SK-N-SH (cell line): Measurements from ENCODE around the gene PDHX. TPM values are rescaled to one million over a fixed set of nuclear protein-coding genes. Genes with fewer than 3 reads are reported as not detected.

Source experiments
- CTCF ChIA-PET: fragments of 300-600, 350-600 bp; formaldehyde crosslinking; extraction: SDS; loops from one replicate; lab custom pipeline; 2021; lab: Yijun Ruan, JAX
- POLR2A ChIA-PET: fragments of 350-600 bp; sonication (Branson Sonifier 250); formaldehyde crosslinking; extraction: SDS; loops from one replicate; lab custom pipeline; 2020; ENCODE audit warnings: antibody characterized with exemption, inconsistent platforms; lab: Yijun Ruan, JAX
- DNase-seq: peaks from one replicate; pipeline ENCODE4 v3.0.0; 2012
- H2AFZ ChIP-seq: fragments of 200-600 bp; sonication (generic); 2 replicates; pipeline ENCODE4 v1.8.1; 2016; ENCODE audit warnings: antibody characterized with exemption, mild to moderate bottlenecking, low read depth
- H3F3A ChIP-seq: fragments of 200-600 bp; sonication (generic); replicated peaks from 2 replicates; pipeline ENCODE3; 2016; ENCODE audit warnings: antibody characterized with exemption, mild to moderate bottlenecking; ENCODE audit not compliant: insufficient read depth
- H3K27ac ChIP-seq, 2 experiments: fragments of 200-500 bp in 1 of 2; fragments of 200-600 bp in 1 of 2; sonication (Bioruptor generic) in 1 of 2; sonication (generic), shearing (Covaris generic) in 1 of 2; 2 replicates each; pipeline versions ENCODE4 v1.5.1 to v1.6.1; 2014 to 2016; ENCODE audit warnings: low read depth in 2 of 2, inconsistent platforms in 1 of 2, low read length in 1 of 2, mild to moderate bottlenecking in 1 of 2, mixed read lengths in 1 of 2
- H3K27me3 ChIP-seq: fragments of 200-600 bp; sonication (generic), shearing (Covaris generic); 2 replicates; pipeline ENCODE4 v1.6.1; 2016; ENCODE audit warnings: mixed run types; ENCODE audit not compliant: insufficient read depth
- H3K36me3 ChIP-seq, 2 experiments: fragments of 200-500 bp in 1 of 2; fragments of 200-600 bp in 1 of 2; sonication (Bioruptor generic) in 1 of 2; sonication (generic) in 1 of 2; replicated peaks in 1 of 2; 2 replicates each; pipeline versions ENCODE3 to v1.5.1; 2014 to 2016; ENCODE audit warnings: low read length in 1 of 2, mild to moderate bottlenecking in 1 of 2; ENCODE audit not compliant: insufficient read depth in 2 of 2, control insufficient read depth in 1 of 2
- H3K4me1 ChIP-seq, 2 experiments: fragments of 200-500 bp in 1 of 2; fragments of 200-600 bp in 1 of 2; sonication (Bioruptor generic) in 1 of 2; sonication (generic), shearing (Covaris generic) in 1 of 2; 2 replicates each; pipeline versions ENCODE4 v1.5.1 to v1.6.1; 2014 to 2016; ENCODE audit warnings: low read depth in 1 of 2, low read length in 1 of 2, mixed run types in 1 of 2; ENCODE audit not compliant: insufficient read depth in 2 of 2, control insufficient read depth in 1 of 2
- H3K4me2 ChIP-seq: fragments of 200-600 bp; sonication (generic), shearing (Covaris generic); 2 replicates; pipeline ENCODE4 v1.6.1; 2017; ENCODE audit warnings: mixed run types
- H3K4me3 ChIP-seq, 2 experiments: fragments of 200-500 bp in 1 of 2; fragments of 200-600 bp in 1 of 2; sonication (Bioruptor generic) in 1 of 2; sonication (generic), shearing (Covaris generic) in 1 of 2; 2 replicates each; pipeline versions ENCODE4 v1.5.1 to v1.8.1; 2014 to 2016; ENCODE audit warnings: low read depth in 2 of 2, inconsistent platforms in 1 of 2, low read length in 1 of 2, mild to moderate bottlenecking in 1 of 2, mixed read lengths in 1 of 2, moderate library complexity in 1 of 2
- H3K79me2 ChIP-seq: fragments of 200-600 bp; sonication (generic); 2 replicates; pipeline ENCODE4 v1.8.1; 2017; ENCODE audit warnings: mild to moderate bottlenecking; ENCODE audit not compliant: insufficient read depth
- H3K9ac ChIP-seq: fragments of 200-600 bp; sonication (generic); 2 replicates; pipeline ENCODE4 v1.6.1; 2017; ENCODE audit warnings: mixed run types
- H3K9me2 ChIP-seq: fragments of 200-600 bp; sonication (generic); 2 replicates; pipeline ENCODE4 v1.6.1; 2017; ENCODE audit warnings: mixed run types
- H3K9me3 ChIP-seq: fragments of 200-600 bp; sonication (generic); 2 replicates; pipeline ENCODE4 v1.6.1; 2017; ENCODE audit warnings: mixed run types, mild to moderate bottlenecking, moderate library complexity
- H4K20me1 ChIP-seq: fragments of 200-600 bp; sonication (generic); 2 replicates; pipeline ENCODE4 v1.6.1; 2017; ENCODE audit warnings: mild to moderate bottlenecking, mixed run types; ENCODE audit not compliant: insufficient read depth
- CHD2 ChIP-seq: fragments of 150-350 bp; IDR thresholded peaks from 2 replicates; pipeline ENCODE4 v1.6.1; 2018; ENCODE audit warnings: low read length; ENCODE audit not compliant: partially characterized antibody
- CTCF ChIP-seq: fragments of 200-600 bp; sonication (generic); IDR thresholded peaks from 2 replicates; pipeline ENCODE4 v1.6.1; 2017; ENCODE audit warnings: antibody characterized with exemption, mild to moderate bottlenecking, moderate library complexity
- EP300 ChIP-seq, 2 experiments: IDR thresholded peaks; 2 replicates each; pipeline versions ENCODE4 v1.4.0 to v1.6.1; 2012; ENCODE audit warnings: borderline replicate concordance in 1 of 2, low read depth in 1 of 2, low read length in 1 of 2
- GABPA ChIP-seq: IDR thresholded peaks from 2 replicates; pipeline ENCODE4 v1.4.0; 2012; ENCODE audit warnings: low read depth, mild to moderate bottlenecking
- GATA2 ChIP-seq: sonication (generic); formaldehyde crosslinking; IDR thresholded peaks from 2 replicates; pipeline ENCODE4 v1.5.0; 2020; ENCODE audit warnings: mild to moderate bottlenecking, missing genetic modification reagents
- JUND ChIP-seq: IDR thresholded peaks from 2 replicates; pipeline ENCODE4 v1.4.0; 2012
- MXI1 ChIP-seq: IDR thresholded peaks from 2 replicates; pipeline ENCODE4 v1.6.1; 2012; ENCODE audit warnings: mild to moderate bottlenecking, low read depth, low read length, improper control_type of control experiment
- NRF1 ChIP-seq: IDR thresholded peaks from 2 replicates; pipeline ENCODE4 v1.6.1; 2012; ENCODE audit warnings: low read depth, mild to moderate bottlenecking, low read length
- PBX3 ChIP-seq: IDR thresholded peaks from 2 replicates; pipeline ENCODE4; 2012
- POLR2AphosphoS5 ChIP-seq: IDR thresholded peaks from 2 replicates; pipeline ENCODE4 v1.6.1; 2012; ENCODE audit warnings: low read depth, low read length
- RCOR1 ChIP-seq: fragments of 150-350 bp; IDR thresholded peaks from 2 replicates; pipeline ENCODE4 v1.6.1; 2017; ENCODE audit warnings: antibody characterized with exemption, low read length
- RFX5 ChIP-seq: IDR thresholded peaks from 2 replicates; pipeline ENCODE4 v1.6.1; 2012; ENCODE audit warnings: mild to moderate bottlenecking, improper control_type of control experiment, low read length
- SIN3A ChIP-seq: IDR thresholded peaks from 2 replicates; pipeline ENCODE4 v1.6.1; 2012; ENCODE audit warnings: low read depth, mild to moderate bottlenecking, low read length, moderate library complexity, borderline replicate concordance
- ZBTB33 ChIP-seq: IDR thresholded peaks from 2 replicates; pipeline ENCODE4 v1.4.0; 2012; ENCODE audit warnings: low read depth, borderline replicate concordance
- polyA plus RNA-seq, 3 experiments: library from polyadenylated mRNA; depleted of rRNA; stranded (reverse); fragments of >200 nt; gene quantifications; 2 replicates each; pipeline ENCODE4 v1.2.3, GENCODE V29; 2012

Gene PDHX
- polyA plus RNA-seq, 1 of the 3 experiments (the other 2 are of a cell fraction), result 14.8 TPM

DNA sequence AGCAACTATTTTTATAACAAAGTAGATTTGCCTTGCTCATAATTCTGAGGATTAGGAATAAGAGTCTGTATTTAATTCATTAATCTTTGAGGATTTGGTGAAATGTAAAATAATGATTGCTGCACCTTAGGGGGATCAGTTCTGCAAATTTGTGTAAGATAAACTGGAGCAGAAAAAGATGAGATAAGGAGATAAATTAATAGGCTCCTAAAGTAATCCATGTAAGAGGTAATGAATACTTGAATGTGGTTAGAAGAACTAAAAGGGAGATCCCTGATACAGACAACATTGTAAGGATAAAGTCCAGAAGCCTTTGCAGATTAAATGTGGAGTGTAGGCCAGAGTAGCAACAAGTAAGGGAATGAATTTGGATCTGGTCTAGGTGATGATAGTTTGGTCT lies 45.6 kb downstream of the PDHX start:
- TF ChIP-seq EP300 (IDR thresholded peaks at IDR 0.05; ENCODE audit: borderline replicate concordance in 1 of 2, low read depth in 1 of 2, low read length in 1 of 2) (no peak), NRF1 (no peak), CTCF (no peak), GATA2 (CRISPR knock-in tag) (peak; percentile 61), GABPA (no peak), POLR2AphosphoS5 (no peak), RFX5 (no peak), SIN3A (no peak), JUND (no peak), CHD2 (peak; percentile 25), MXI1 (no peak), RCOR1 (0 out of 2 replicates have a peak, but pooled peaks have one; percentile 35), ZBTB33 (no peak), PBX3 (no peak)
- no peaks in the 10 kb centered on the region for H3K79me2 ChIP-seq
- H3K36me3 ChIP-seq, result peaks cover 6 to 53% of the 10 kb centered on the region in 2 experiments
- peaks cover 0 to 16% of the 10 kb centered on the region in 2 experiments; a peak in 2 of 4 replicates for H3K4me1 ChIP-seq
- H3F3A ChIP-seq, result peaks cover 6% of the 10 kb centered on the region
- no peaks in the 10 kb centered on the region for H3K9me3 ChIP-seq
- H3K9ac ChIP-seq, result no peak overlapping the region
- 0 out of 2 replicates have a peak, but pooled peaks cover 4% of the 10 kb centered on the region for H3K9me2 ChIP-seq
- peak overlapping the region in 1 of 2 experiments; percentile 69; a peak in 2 of 4 replicates for H3K27ac ChIP-seq
- POLR2A ChIA-PET, result no interaction called here
- no peak overlapping the region for H2AFZ ChIP-seq
- no peaks in the 10 kb centered on the region for H3K27me3 ChIP-seq
- DNase-seq, result no peak
- no peak overlapping the region for H3K4me2 ChIP-seq
- H3K4me3 ChIP-seq, result no peak overlapping the region
- CTCF ChIA-PET, result interaction anchor here (0.8 to 2.4 kb wide), 2 partner anchors 14 to 37 kb away, joined by 3 to 9 read pairs; no protein-coding TSS in a partner anchor
- no peaks in the 10 kb centered on the region for H4K20me1 ChIP-seq
